22Rv1 (cell line): Measurements from ENCODE around the gene ADCY9.

ENCODE experiments used
- CTCF ChIP-seq: fragments of 450-650 bp; IDR thresholded peaks from 2 replicates; pipeline ENCODE4 v1.5.1; 2017; ENCODE audit warnings: mild to moderate bottlenecking
- ZFX ChIP-seq: fragments of 450-650 bp; IDR thresholded peaks from 2 replicates; pipeline ENCODE4 v1.6.1; 2017; ENCODE audit warnings: antibody characterized with exemption, borderline replicate concordance

- TF ChIP-seq CTCF (no peak), ZFX (no peak)
These were observed 116.5 kb downstream of the ADCY9 start for GRCh38 chr16:3999479-4000325.
